DMS153 treated with DMSO at 0.1 percent for 48 hours (cell line): Measurements from ENCODE around the gene VAV3.

Source experiments
- DNase-seq: peaks from one replicate; lab custom pipeline; 2025; ENCODE audit not compliant: unreplicated experiment; lab: John Stamatoyannopoulos, UW

Gene VAV3

DNA sequence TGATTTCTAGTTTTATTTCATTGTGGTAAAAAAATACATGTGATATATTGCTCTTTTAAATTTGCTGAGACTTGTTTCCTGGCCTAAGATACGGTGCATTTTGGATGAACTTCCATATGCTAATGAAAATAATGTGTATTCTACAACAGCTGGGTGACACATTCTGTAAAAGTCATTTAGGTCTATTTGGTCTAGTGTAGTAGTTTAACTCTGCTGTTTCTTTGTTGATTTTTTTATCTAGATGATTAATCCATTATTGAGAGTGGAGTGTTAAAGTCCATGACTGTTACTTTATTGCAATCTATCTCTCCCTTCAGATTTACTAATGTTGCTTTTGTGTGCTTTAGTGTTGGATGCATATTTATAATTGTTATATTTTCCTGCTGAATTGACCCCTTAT, 161.4 kb downstream of the VAV3 start:
- DNase-seq: no peak

DNA sequence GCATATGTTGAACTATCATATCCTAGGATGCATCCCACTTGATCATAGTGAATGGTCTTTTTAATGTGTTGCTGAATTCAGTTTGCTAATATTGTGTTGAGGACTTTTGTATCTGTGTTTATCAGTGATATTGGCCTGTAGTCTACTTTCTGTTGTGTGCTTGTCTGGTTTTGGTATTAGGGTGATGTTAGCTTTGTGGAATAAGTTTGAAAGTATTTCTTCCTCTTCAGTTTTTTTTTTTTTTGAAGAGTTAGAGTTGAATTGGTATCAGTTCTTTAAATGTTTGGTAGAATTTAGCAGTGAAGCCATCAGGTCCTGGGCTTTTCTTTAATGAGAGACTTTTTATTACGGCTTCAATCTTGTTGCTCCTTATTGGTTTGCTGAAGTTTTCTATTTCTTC, 162.3 kb downstream of the VAV3 start:
- no peak for DNase-seq

DNA sequence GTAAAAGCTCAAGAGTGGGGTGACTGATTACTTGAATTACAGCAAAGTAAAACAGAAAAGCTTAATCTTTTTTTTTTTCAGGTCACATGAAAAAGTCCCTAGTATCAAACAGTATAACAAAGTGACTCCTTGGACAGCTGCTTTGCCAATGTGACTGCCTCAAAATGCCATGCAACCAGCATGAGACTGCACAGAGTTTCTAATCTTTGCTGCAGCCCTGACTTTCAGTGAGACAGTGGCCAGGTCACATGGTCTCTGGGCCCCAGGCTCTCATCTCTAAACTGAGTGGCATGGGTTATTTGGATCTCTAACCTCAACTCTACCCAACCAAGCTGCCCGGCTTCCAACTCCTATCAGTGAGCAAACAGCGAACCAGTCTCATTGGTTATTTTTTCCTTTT, 169.0 kb downstream of the VAV3 start:
- DNase-seq: no peak

GRCh38 chr1:107795441-107795840, 169.5 kb downstream of the VAV3 start:
- DNase-seq: no peak

DNA sequence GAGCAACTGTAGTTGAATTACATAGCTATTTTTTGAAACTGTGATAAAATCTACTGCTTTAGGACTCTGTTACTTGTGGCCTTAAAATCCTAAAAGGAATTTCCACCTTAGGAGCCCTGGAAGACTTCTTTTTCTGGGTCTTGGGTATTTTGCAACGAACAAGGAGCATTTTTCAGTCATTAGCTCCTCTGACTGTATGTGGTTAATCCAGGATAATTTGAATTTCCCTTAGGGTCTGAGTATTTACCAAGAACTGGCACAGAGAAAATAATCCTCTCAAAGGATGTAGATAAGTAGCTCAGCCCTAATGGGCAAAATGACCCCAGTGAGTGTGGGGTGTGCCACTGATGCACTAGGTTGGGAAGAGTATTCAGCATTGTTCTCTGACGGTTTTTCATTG, 170.4 kb downstream of the VAV3 start:
- no peak for DNase-seq

- no peak for DNase-seq
These were observed 171.0 kb downstream of the VAV3 start for GRCh38 chr1:107793896-107794453.

DNA sequence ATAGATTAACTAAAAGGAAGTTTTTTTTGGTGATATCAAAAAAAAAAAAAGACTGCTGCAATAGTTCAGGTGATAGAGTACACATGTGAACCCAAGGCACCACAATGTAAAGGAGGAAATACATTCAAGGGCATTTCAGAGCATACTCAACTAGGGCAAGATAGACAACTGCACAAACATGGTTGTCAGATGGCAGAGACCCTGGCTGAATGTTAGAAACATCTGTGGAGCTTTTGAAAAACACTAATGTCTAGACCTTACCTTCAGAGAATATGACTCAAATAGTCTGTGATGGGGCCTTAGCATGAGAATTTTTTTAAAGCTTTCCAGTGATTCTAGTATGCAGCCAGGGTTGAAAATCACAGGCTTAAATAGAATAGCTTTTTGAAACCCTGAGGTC, 173.6 kb downstream of the VAV3 start:
- DNase-seq: no peak

DNA sequence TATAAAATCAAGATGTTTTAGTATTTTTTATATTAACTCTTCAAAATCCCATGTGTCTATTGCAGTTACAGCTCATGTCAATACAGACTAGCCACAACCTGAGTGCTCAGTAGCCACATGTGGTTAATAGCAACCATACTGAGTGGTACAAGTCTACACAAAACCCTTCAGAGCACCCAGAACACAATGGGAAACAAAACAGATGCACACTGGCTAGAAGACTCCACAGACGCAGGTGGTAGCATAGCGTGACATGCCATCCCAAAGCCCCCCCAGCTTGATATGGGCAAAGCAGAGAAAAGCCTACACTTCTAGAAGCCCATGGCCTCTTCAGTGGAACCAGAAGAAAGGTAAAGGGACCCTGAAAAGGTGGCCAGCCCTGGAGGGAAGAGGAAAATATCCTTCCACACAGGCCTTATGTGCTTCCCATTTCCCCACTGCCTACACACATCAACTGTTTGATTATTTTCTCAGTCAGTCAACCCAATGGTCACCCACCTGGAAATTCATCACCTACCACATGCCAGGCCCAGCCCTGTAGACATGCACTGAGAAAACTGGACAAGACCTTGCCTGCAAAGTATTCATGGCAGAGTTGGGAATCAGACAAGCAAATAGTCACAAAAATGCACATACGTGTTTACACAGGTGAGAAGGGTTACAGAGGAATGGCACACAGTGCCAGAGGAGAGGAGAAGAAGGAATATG, 175.0 kb downstream of the VAV3 start:
- no peak for DNase-seq

DNA sequence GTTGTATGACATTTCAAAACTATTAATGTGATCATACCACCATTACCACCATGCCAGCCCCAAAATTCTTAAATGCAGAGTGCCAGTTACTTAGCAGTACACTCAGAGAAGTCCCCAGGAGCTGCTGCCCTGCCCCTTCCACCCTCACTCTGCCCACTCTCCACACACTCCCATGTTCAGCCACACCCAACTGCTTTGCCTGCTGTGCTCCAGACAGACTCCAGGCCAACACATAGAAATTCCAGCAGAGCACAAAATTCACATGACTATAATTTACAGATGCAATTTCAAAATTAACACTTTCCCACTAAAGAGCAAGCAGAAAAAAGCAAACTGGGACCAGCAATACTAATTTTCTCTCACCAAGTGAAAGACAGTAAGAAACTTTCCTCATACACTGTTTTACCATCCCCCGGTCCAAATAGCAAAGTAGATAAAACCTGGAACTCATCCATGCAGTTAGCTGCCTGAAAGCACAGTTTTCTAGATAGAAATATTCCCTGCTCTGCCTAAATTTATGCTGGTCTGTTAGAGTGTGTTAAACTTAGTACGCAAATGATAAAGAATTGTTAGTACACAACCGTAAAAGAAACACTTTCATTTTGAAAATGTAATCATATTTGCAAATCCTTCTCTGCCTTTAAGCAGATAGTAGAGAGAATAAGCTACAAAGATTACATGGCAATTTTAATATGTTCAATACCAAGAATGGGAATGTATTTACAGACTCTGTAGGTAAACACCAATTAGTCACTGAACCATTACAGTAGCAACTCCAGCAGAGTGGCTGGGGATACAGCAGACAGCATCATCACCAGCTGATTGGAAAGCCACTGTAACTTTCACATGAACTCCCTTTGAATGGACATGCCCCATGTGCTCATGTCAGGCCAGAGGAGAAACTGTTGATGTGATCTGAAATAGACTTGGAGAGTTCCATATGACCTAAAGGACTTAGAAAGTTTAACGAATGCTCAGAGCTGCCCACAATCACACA, 176.5 kb downstream of the VAV3 start:
- DNase-seq: no peak

DNA sequence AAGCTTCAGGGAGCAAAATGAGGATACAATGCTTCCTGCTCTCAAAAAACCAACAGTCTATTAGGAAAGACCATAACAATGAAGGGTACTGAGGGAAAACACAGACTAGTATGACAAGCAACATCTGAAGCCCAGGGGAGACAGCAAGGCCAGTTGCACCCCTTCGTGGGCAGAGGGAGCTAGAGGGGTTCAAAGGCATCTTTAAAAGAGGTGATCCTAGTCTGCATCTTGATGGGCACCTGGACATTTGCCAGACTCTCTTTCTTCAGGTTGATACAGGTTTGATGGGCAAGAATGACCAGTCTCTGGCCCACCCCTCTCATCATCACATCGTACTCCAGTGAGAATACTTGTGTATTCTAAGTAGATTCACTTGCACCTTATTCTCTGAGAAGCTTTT, 177.7 kb downstream of the VAV3 start:
- DNase-seq: peak; percentile 65

DNA sequence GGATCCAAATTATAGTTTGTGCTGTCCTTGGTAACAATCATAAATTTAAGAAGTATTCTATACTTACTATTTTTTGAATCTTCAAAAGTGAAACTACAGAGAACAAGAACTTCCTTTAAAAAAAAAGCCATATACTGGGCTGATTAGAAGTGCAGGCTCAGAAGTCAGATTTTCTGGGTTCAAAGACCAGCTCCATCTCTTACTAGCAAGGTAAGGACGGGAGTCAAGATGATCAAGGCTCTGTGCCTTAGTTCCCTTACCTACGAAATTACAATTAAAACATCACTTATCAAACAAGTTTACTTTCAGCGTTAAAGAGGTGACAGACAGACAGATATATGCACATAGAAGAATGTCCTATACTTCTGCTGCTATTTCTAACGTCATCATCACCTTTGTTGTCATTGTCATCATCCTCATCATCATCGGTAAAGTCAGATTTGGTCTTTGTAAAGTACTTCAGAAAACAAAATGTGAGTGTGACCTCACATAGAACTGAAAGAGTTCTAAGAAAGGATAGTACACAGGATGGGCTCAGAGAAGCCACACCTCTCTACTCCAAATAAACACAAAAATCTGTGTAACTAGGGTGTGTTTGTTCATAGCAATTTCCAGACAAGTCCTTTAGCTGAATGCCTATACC, 178.7 kb downstream of the VAV3 start:
- DNase-seq: no peak

- no peak for DNase-seq
These were observed 179.3 kb downstream of the VAV3 start for GRCh38 chr1:107785496-107786202.

DNA sequence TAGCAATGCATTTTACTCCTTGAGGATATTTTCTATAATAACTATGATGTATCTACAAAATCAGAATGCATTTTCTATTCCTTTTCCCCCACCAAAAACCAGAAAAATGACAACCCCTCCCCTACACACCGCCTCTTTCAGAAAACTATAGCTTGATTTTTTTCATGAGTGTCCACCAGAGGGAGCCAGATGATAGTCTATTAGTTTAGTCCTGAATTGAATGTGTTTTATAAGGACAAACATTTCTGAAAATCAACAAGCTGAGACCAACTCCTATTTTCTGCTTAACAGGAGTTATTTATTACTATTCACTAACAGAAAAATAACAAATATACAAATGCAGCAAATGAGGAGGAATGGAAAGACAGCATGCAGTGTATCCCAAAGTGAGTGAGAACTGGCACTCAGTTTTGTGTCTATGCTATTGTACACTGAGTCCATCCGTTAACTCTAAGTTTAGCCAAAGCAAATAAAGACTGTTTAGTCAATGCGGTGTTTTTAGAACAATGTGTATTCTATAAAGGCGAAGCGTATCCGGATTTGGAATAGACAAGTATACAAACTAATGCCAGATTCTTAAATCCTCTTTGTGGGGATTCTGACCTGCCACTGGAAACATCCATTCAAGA, 182.6 kb downstream of the VAV3 start:
- peak; percentile 26 for DNase-seq

DNA sequence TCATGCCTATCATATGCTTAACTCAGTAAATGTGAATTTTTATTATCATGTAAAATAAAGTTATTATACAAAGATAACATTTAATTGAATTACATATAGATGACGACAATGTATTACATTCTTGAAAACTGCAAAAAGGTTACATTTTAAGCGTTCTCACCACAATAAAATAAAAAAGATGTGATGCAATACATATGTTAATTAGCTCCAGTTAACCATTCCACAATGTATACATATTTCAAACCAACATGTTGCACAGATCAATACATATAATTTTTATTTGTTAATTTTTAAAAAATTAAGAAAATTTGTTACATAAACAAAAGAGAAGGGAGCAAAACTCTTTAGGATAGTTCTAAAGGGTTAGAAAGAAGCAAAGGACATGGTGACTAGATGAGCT, 183.7 kb downstream of the VAV3 start:
- no peak for DNase-seq

DNA sequence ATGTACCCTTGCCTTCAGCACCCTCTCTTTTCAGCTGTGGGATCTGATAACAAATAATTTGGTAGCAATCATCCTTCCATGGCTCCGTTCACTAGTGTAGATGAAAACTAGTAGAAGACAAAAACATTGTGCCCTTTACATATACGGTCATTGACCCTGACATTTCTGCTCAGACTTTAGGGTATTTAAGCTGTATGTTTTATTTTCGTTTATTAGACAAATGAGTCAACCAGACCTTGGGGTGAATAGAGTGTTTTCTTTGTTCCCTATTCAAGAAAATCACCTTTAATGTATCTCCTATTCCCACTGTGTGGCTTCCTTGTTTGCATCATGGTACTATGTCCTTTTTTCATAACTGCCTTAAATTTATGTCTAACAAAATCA, 187.3 kb downstream of the VAV3 start:
- no peak for DNase-seq

GRCh38 chr1:107776900-107777663, 187.9 kb downstream of the VAV3 start:
- peak; percentile 40 for DNase-seq

DNA sequence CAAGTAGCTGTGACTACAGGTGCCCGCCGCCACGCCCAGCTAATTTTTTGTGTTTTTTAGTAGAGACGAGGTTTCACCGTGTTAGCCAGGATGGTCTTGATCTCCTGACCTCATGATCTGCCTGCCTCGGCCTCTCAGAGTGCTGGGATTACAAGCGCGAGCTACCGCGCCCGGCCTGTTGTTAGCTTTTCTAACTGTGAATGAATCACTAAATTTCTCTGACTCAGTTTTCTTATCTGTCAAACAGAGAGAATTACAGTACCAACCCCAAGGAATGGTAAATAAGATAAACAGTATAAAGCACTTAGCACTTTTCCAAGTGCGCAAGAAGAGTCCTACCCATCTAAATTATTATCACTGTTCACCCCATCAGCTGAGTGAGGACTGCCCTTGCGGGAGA, 193.6 kb downstream of the VAV3 start:
- DNase-seq: no peak

- no peak for DNase-seq
These were observed 197.8 kb downstream of the VAV3 start for GRCh38 chr1:107767156-107767582.

GRCh38 chr1:107766533-107766932, 198.4 kb downstream of the VAV3 start:
- no peak for DNase-seq
